Measurements from ENCODE around the gene RIMBP2.

Gene RIMBP2

GRCh38 chr12:130484221-130484620 lies 231.9 kb downstream of the RIMBP2 start:
- DNase-seq (ENCODE audit: low read depth) = no peak

DNA sequence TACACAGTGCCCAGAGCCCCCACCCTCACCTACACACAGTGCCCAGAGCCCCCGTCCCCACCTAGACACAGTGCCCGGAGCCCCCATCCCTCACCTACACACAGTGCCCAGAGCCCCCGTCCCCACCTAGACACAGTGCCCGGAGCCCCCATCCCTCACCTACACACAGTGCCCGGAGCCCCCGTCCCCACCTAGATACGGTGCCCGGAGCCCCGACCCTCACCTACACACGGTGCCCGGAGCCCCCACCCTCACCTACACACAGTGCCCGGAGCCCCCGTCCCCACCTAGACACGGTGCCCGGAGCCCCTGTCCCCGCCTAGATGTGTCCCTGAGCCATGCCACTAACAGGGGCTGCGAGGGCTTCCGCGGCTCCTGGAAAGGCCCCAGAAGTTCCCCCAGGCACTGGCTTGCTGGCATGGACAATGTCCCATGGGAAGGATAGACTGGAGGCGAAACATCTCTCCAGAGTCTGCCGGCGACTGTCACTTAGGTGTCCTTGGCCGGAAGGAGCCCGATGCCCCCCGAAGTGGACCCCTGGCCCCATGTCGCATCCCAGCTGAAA lies 232.4 kb downstream of the RIMBP2 start:
- DNase-seq (ENCODE audit: low read depth) = no peak

DNA sequence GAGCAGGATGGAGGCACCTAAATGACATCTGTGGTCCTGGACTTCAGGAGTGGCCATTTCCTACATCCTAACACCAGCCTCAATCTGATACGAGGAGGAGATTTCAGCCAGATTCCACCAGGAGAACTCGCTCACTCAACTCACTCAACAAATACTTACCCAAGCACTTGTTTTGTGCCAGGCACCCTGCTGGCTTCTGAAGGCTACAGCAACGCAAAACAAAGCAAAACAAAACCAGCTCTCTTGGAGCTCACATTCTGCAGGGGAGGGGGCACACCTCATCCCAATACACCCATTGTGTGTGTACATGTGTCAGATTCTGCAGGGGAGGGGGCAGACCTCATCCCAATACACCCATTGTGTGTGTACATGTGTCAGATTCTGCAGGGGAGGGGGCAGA lies 233.7 kb downstream of the RIMBP2 start:
- DNase-seq (ENCODE audit: low read depth) = no peak

GRCh38 chr12:130481392-130481879 lies 234.7 kb downstream of the RIMBP2 start:
- no peak for DNase-seq (ENCODE audit: low read depth)

- DNase-seq (ENCODE audit: low read depth) = no peak
Measured at GRCh38 chr12:130480887-130481286, 235.2 kb downstream of the RIMBP2 start.

DNA sequence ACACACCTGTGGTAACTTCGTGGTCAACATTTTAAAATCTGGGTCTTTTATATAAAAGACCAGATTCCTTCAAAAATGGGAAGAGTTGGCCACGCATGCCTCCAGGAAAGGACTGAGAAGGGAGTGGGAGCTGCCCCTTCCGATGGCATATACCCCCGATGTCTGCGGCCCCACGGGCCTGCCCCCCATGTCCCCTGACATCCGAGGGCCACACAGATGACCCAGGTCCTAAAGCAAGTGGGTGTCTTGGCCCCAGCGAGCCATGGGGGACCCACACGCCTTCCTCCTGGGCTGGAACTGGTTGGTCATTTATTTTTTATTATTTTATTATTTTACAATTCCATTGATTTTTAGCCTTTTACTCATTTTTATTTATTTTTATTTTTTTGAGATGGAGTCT lies 235.9 kb downstream of the RIMBP2 start:
- no peak for DNase-seq (ENCODE audit: low read depth)

DNA sequence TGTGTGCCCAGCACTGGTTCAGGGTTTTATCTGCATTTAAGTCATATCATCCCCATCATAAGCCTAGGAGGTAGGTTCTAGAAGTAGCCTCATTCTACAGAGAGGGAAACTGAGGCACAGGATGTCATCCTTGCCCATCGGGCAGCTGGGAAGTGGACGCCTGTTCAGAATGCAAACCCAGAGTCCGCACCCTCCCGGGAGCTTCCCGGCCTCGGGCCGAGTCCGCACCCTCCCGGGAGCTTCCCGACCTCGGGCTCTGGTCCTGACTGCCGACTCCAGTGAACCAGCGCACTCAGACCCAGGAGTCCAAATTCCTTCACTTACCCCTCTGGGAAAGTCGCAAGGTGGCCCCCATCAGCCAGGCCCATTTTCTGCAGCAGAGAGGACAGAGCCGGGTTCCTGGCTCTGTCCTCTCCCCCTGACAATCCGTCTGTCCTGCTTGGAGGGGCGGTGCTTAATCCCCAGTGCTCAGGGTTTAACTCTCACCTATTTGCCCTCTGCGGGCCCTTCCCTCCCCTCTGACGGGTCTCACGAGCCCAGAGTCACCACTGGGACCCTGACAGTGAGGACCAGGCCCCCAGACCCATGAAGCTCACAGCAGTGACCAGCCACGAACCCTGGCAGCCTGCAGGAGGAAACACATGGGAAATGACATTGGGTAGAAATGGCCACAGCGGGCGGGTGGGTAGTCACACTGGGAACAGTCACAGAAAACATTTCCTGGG lies 236.5 kb downstream of the RIMBP2 start:
- DNase-seq (ENCODE audit: low read depth) = no peak

GRCh38 chr12:130478786-130479185 lies 237.3 kb downstream of the RIMBP2 start:
- no peak for DNase-seq (ENCODE audit: low read depth)

DNA sequence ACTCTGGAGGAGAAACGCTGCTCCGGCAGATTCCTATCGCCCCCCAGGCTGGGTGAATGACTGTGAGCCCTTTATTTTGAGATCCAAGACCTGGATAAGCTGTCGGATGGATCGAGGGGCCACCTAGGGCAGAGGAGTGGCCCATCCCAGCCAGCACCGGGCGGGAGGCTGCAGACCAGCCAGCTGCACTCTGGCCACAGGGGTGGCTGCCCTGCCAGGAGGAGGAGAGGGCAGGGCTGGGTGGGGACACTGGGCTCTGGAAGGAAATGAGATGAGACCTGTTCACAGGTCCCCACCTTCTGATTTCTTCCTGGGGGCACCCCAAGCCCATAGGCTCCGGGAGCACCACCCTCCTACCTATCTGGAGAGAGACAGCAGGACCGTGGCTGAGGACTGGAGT lies 238.4 kb downstream of the RIMBP2 start:
- no peak for DNase-seq (ENCODE audit: low read depth)

DNA sequence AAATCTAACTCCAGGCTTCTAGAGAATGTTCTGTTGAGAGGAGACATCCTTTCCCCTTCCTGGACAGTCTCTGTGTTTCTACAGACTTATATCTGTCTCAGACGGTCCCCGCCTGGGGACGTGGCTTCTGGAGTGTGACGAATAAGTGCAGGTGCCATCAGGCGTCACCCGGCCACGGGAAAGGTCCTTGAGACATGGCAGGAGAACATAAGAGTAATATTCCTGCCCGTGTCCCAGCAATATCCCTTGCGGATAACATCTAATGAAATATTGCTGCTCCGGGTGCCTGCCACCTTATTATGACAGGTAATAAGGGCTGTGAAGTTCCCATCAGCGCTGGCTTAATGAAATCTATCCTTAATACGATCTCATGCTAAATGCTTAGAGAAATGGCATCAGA lies 238.8 kb downstream of the RIMBP2 start:
- no peak for DNase-seq (ENCODE audit: low read depth)

DNA sequence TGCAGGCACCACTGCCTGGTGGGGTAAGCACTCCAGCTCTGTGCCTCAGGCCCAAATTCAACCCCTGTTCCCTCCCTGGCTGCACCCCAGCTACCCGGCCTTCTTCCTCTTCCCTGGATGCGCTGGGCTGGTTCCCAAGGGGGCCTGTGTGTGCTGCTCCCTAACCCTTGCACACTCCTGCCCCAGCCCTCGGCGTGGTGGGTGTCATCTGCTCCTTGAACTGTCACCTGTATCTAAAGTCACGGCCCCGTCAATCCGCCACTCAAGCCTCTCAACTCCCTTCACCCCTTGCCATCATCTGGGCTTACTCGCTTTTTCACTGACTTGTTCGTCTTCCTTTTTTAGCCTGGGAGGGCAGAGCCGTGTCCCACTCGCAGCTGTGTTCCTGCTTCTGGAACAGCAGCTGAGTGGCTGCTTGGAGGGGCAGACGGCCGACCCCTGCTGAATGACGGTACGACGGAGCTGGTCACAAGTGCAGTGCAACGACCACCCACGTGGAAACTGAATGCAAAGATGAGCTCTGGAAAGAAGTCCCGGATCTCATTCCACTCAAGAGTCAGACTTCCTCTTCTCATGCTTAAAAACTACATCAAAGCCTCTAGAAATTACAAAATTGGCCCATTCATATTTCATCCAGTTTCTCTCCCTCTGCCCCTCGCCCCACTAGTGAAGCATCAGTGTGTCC lies 239.5 kb downstream of the RIMBP2 start:
- DNase-seq (ENCODE audit: low read depth) = no peak

DNA sequence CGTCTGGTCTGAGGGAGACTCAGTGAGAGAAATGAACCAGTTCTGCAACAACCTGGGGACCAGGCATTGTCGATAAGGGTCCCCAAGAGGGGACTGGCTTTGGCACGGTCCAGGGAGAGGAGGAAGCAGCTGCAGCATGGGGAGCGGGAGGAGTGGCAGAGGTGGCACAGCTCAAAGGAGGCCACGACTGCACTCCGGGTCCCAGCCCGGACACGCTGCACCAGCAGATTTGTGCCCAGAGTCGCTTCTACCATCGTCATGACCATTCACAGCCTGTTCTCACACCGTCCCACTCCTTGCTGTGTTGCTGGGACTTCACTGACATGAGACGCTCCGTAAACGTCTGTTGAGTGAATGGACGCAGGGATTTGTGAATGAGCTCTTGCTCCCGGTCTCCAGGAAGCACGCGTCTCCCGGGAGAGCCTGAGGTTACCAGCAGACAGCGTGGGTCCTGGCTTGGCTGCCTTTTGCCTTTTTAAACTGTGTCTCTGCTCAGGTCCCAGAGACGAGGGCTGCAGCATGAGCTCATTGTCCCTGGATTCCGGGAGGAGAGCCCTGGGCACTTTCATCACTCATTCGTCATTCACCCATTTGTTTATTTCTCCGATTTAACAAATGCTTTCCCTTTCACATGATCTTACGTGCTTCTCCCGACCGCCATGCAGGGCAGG lies 241.4 kb downstream of the RIMBP2 start:
- DNase-seq (ENCODE audit: low read depth) = no peak

DNA sequence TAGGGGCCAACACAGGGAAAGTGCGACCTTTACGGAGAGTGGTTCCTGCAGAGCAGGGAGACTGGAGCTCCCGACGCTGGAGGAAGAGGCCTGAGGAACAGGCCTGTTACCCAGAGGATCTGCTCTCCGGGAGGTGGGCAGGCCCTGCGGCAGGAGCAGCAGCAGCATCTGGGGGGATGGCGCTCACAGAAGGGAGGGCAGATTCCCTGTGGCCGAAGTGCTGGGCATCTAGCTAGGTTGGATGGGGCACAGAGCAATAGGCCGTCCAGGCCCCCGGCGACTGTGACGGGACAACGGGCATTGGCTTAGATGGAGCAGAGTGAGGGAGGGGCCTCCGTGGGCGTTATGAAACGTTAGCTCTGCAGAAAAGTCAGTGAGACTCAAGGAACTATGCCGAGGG lies 242.8 kb downstream of the RIMBP2 start:
- no peak for DNase-seq (ENCODE audit: low read depth)

- no peak for DNase-seq (ENCODE audit: low read depth)
Measured at GRCh38 chr12:130470969-130471368, 245.1 kb downstream of the RIMBP2 start.

DNA sequence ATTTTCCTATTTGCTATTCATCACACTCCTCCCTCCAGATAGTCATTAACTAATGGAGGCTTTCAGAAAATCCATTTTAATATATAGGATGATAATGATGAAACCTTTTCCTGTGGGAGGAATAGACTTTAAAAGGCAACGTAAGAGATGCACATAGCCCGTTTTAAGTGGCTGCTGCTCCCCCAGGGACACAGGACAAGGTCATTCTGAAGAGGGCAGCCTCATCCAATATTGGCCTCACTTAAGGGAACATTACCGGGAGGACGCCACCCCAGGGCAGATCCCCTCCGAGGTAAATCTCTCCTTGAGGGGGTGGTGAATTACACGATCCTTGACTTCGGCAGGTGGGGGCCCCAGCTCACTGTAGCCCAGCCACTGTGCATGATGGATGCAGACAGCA lies 246.5 kb downstream of the RIMBP2 start:
- DNase-seq (ENCODE audit: low read depth) = no peak

DNA sequence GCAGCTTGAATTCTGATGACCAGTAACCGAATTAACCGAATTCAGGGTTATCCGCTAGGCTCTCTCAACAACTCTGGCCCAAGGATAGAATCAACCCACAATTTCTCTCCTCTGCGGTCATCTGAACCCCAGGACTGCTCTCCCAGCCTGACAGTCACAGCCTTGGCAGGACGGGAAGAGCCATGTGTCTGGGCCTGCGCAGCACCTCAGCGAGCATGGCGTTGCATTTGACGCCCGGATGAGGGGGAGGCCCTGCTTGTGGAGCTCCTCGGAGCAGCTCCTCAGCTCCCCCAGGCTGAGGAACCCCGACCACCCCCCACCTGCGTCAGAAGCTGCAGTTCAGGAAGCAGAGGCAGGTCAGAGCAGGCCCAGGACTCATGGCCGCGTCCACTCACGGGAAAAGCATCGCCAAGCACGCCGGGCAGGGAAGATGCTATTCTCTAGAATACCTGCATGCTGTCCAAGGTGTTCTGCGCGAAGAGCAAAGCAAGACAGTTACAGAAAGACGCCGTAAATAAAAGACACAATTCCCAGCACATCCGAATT lies 247.3 kb downstream of the RIMBP2 start:
- no peak for DNase-seq (ENCODE audit: low read depth)

- DNase-seq (ENCODE audit: low read depth) = no peak
Measured at GRCh38 chr12:130468186-130468585, 247.9 kb downstream of the RIMBP2 start.

DNA sequence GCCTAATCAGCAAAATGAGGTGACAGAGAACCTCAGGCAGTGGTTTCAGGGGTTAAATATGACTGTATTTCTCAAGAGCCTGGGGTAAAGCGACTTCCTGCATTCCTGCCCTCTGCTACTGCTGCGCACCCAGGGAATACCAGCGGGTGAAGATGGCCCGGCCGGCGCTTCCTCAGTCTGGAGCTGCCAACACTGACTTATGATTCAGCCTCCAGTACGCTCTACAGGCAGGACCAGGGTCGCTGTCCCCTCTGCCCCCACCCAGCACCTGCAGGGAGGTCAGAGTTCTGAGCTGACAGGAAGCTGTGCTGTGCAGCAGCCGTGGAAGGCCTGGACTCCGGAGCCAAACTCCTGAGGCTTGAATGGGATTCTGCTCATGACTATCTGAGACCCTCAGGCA lies 250.5 kb downstream of the RIMBP2 start:
- no peak for DNase-seq (ENCODE audit: low read depth)

- DNase-seq (ENCODE audit: low read depth) = no peak
Measured at GRCh38 chr12:130465046-130465445, 251.1 kb downstream of the RIMBP2 start.

GRCh38 chr12:130463818-130464670 lies 252.1 kb downstream of the RIMBP2 start:
- DNase-seq (ENCODE audit: low read depth) = no peak

- no peak for DNase-seq (ENCODE audit: low read depth)
Measured at GRCh38 chr12:130463275-130463658, 252.8 kb downstream of the RIMBP2 start.

Measured in stimulated activated CD8-positive, alpha-beta memory T cell treated with anti-CD3 and anti-CD28 coated beads, Interleukin-12 subunit alpha, Interleukin-12 subunit beta, amount 100 ng/mL, for 4 hours (primary cell).